ENCODE data around the gene LUZP2.

DNA sequence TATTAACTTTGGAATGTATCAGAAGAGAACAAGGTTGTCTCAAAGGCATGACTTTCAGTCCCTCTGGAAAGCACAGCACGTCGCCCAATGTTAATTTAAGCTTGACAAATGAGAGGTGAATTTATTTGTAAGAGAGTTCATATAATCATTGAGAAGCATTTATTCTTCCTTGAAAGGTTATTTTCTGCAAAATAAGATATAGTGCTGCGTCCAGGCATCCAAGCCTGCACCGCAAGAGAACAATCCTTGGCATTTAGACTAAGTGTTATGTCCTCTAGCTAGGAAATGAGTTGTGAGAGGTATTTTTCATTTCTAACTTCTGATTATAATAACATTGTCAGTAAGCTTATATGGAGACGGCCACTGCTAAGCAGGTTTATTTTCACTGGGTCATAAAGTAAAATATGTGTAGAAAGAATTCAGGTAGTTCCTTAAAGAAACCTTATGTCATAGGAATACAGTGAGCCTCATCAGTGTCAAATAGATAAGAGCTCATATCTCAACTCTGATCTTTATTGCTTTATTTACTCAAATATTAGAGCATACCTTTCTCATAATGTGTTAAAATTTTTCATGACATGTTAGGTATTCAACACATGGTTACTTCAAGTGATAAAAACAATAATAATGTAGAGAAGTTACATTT lies 182.0 kb downstream of the LUZP2 start:
- TF ChIP-seq POLR2A (IDR thresholded peaks at IDR 0.05) = no peak
- TF ChIP-seq, protein P1, sequence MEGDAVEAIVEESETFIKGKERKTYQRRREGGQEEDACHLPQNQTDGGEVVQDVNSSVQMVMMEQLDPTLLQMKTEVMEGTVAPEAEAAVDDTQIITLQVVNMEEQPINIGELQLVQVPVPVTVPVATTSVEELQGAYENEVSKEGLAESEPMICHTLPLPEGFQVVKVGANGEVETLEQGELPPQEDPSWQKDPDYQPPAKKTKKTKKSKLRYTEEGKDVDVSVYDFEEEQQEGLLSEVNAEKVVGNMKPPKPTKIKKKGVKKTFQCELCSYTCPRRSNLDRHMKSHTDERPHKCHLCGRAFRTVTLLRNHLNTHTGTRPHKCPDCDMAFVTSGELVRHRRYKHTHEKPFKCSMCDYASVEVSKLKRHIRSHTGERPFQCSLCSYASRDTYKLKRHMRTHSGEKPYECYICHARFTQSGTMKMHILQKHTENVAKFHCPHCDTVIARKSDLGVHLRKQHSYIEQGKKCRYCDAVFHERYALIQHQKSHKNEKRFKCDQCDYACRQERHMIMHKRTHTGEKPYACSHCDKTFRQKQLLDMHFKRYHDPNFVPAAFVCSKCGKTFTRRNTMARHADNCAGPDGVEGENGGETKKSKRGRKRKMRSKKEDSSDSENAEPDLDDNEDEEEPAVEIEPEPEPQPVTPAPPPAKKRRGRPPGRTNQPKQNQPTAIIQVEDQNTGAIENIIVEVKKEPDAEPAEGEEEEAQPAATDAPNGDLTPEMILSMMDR (IDR thresholded peaks at IDR 0.05) = no peak

Data from adrenal gland (tissue), 5 donors.